ENCODE results near the gene CNTNAP5.

Gene CNTNAP5

DNA sequence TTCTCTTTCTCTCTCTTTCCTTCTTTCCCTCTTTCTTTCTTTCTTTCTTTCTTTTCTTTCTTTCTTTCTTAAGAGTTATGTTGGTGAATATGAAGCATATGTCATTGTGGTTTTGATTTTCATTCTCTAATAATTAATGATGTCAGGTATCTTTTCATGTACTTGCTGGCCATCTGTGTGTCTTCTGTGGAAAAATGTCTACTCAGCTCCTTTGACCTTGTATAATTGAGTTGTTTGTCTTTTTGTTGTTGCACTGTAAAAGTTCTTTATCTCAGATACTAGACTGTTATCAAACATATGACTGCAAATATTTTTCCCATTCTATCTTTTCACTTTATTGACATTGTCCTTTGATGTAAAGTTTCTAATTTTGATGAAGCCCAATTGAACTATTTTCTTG, 645.1 kb downstream of the CNTNAP5 start:
- CTCF ChIA-PET = no interaction called here
- DNase-seq (ENCODE audit: extremely low spot score) = no peak
- TF ChIP-seq CTBP1 (IDR thresholded peaks at IDR 0.05; ENCODE audit: borderline replicate concordance) (no peak), FOXM1 (IDR thresholded peaks at IDR 0.05; ENCODE audit: borderline replicate concordance) (no peak)
- POLR2A ChIA-PET = no interaction called here

- TF ChIP-seq SP1 (IDR thresholded peaks at IDR 0.05) (no peak), NFRKB (IDR thresholded peaks at IDR 0.05) (no peak), FOXA1 (IDR thresholded peaks at IDR 0.05) (no peak), SUZ12 (IDR thresholded peaks at IDR 0.05) (no peak), ZNF384 (IDR thresholded peaks at IDR 0.05) (no peak), HDGF (IDR thresholded peaks at IDR 0.05; ENCODE audit: borderline replicate concordance) (no peak), L3MBTL2 (conservative IDR thresholded peaks at IDR 0.05) (no peak), ARNT (IDR thresholded peaks at IDR 0.05) (no peak), ELF4 (IDR thresholded peaks at IDR 0.05) (no peak), FOXK2 (IDR thresholded peaks at IDR 0.05) (no peak), FOXM1 (IDR thresholded peaks at IDR 0.05; ENCODE audit: borderline replicate concordance) (no peak), BHLHE40 (IDR thresholded peaks at IDR 0.05; ENCODE audit: borderline replicate concordance) (no peak)
- TF ChIP-seq, protein P1, sequence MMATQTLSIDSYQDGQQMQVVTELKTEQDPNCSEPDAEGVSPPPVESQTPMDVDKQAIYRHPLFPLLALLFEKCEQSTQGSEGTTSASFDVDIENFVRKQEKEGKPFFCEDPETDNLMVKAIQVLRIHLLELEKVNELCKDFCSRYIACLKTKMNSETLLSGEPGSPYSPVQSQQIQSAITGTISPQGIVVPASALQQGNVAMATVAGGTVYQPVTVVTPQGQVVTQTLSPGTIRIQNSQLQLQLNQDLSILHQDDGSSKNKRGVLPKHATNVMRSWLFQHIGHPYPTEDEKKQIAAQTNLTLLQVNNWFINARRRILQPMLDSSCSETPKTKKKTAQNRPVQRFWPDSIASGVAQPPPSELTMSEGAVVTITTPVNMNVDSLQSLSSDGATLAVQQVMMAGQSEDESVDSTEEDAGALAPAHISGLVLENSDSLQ (IDR thresholded peaks at IDR 0.05) = no peak
- DNase-seq (ENCODE audit: extremely low spot score) = no peak
- POLR2A ChIA-PET = no interaction called here
- CTCF ChIA-PET = no interaction called here
Measured at GRCh38 chr2:124678043-124678442, 653.0 kb downstream of the CNTNAP5 start.

DNA sequence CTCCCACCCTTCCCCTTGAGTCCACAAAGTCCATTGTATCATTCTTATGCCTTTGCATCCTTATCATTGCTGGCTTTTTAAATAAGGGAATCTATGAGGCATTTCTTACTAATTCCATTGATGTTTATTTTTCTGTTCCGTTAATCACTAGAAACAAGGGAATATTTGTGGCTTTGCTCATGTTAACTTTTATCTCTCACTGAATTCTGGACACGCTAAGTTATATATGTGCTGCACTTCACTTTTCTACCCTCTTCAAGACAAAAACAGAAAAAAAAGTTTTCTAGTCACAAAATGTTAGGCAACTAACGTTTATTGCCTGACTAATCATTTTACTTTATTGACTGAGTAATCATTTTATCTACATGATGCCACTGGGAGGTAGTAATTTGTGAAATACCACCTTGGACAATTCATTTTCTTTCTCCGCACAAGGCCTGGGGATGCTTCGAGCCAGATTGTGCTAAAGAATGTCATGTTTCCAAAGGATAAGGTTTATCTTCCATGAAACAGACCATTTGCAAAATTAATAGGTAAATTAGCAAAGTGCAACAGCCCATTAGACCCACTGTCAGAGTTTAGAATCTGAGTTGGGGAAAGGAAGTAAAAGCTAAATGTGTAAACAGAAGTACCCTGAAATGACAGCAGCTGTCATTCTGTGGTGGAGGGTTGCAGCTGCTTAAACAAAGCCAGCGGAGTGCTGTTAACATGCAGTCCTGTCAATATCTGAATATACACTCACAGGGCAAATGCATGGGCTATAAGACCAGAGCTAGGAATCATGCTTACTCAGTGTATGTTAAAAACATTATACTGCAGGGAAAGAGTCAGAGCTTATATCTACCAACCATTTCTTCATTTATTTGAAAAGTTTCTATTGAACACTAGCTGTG, 658.7 kb downstream of the CNTNAP5 start:
- POLR2A ChIA-PET = no interaction called here
- CTCF ChIA-PET = no interaction called here
- TF ChIP-seq NFRKB (IDR thresholded peaks at IDR 0.05) = no peak
- TF ChIP-seq L3MBTL2 (conservative IDR thresholded peaks at IDR 0.05) = no peak
- TF ChIP-seq SUZ12 (IDR thresholded peaks at IDR 0.05) = no peak
- TF ChIP-seq ARNT (IDR thresholded peaks at IDR 0.05) = no peak
- no peak for TF ChIP-seq FOXK2 (IDR thresholded peaks at IDR 0.05)
- DNase-seq (ENCODE audit: extremely low spot score) = no peak

GRCh38 chr2:124689348-124689747, 664.3 kb downstream of the CNTNAP5 start:
- DNase-seq (ENCODE audit: extremely low spot score) = no peak
- CTCF ChIA-PET = no interaction called here
- POLR2A ChIA-PET = no interaction called here
- TF ChIP-seq HDGF (IDR thresholded peaks at IDR 0.05; ENCODE audit: borderline replicate concordance) (no peak), FOXK2 (IDR thresholded peaks at IDR 0.05) (no peak), BHLHE40 (IDR thresholded peaks at IDR 0.05; ENCODE audit: borderline replicate concordance) (no peak), FOXM1 (IDR thresholded peaks at IDR 0.05; ENCODE audit: borderline replicate concordance) (no peak), SP1 (IDR thresholded peaks at IDR 0.05) (no peak), SUZ12 (IDR thresholded peaks at IDR 0.05) (no peak), ELF4 (IDR thresholded peaks at IDR 0.05) (no peak), CTBP1 (IDR thresholded peaks at IDR 0.05; ENCODE audit: borderline replicate concordance) (no peak), ZNF384 (IDR thresholded peaks at IDR 0.05) (no peak), L3MBTL2 (conservative IDR thresholded peaks at IDR 0.05) (no peak), LEF1 (IDR thresholded peaks at IDR 0.05; ENCODE audit: borderline replicate concordance) (no peak), TARDBP (IDR thresholded peaks at IDR 0.05) (no peak), NFRKB (IDR thresholded peaks at IDR 0.05) (no peak), FOXA1 (IDR thresholded peaks at IDR 0.05) (no peak), ARNT (IDR thresholded peaks at IDR 0.05) (no peak)
- TF ChIP-seq, protein P1 (IDR thresholded peaks at IDR 0.05) = no peak

- POLR2A ChIA-PET = no interaction called here
- TF ChIP-seq LEF1 (IDR thresholded peaks at IDR 0.05; ENCODE audit: borderline replicate concordance) (no peak), FOXA1 (IDR thresholded peaks at IDR 0.05) (no peak), L3MBTL2 (conservative IDR thresholded peaks at IDR 0.05) (no peak), NFRKB (IDR thresholded peaks at IDR 0.05) (no peak), CTBP1 (IDR thresholded peaks at IDR 0.05; ENCODE audit: borderline replicate concordance) (no peak), TARDBP (IDR thresholded peaks at IDR 0.05) (no peak), ZNF384 (IDR thresholded peaks at IDR 0.05) (no peak), FOXK2 (IDR thresholded peaks at IDR 0.05) (no peak), FOXM1 (IDR thresholded peaks at IDR 0.05; ENCODE audit: borderline replicate concordance) (no peak), SUZ12 (IDR thresholded peaks at IDR 0.05) (no peak), HDGF (IDR thresholded peaks at IDR 0.05; ENCODE audit: borderline replicate concordance) (no peak), ELF4 (IDR thresholded peaks at IDR 0.05) (no peak), SP1 (IDR thresholded peaks at IDR 0.05) (no peak), ARNT (IDR thresholded peaks at IDR 0.05) (no peak), BHLHE40 (IDR thresholded peaks at IDR 0.05; ENCODE audit: borderline replicate concordance) (no peak)
- TF ChIP-seq, protein P1 (IDR thresholded peaks at IDR 0.05) = no peak
- no peak for DNase-seq (ENCODE audit: extremely low spot score)
- CTCF ChIA-PET = no interaction called here
Measured at GRCh38 chr2:124692216-124692615, 667.1 kb downstream of the CNTNAP5 start.

- POLR2A ChIA-PET = no interaction called here
- no peak for TF ChIP-seq L3MBTL2 (conservative IDR thresholded peaks at IDR 0.05)
- TF ChIP-seq HDGF (IDR thresholded peaks at IDR 0.05; ENCODE audit: borderline replicate concordance) = no peak
- no peak for TF ChIP-seq FOXM1 (IDR thresholded peaks at IDR 0.05; ENCODE audit: borderline replicate concordance)
- no peak for TF ChIP-seq NFRKB (IDR thresholded peaks at IDR 0.05)
- no peak for TF ChIP-seq CTBP1 (IDR thresholded peaks at IDR 0.05; ENCODE audit: borderline replicate concordance)
- TF ChIP-seq TARDBP (IDR thresholded peaks at IDR 0.05) = no peak
- no peak for TF ChIP-seq FOXA1 (IDR thresholded peaks at IDR 0.05)
- no peak for TF ChIP-seq ZNF384 (IDR thresholded peaks at IDR 0.05)
- CTCF ChIA-PET = no interaction called here
- DNase-seq (ENCODE audit: extremely low spot score) = no peak
Measured at GRCh38 chr2:124692707-124693106, 667.6 kb downstream of the CNTNAP5 start.

Measured in HEK293T (cell line).